GM23248 (cell line): Measurements from ENCODE around the gene AAK1.

Experiments used
- EZH2 ChIP-seq: fragments of 200-600 bp; sonication (generic); IDR thresholded peaks from 2 replicates; pipeline ENCODE4 v1.6.1; 2018; ENCODE audit warnings: antibody characterized with exemption, mild to moderate bottlenecking; ENCODE audit not compliant: insufficient read depth, poor library complexity, severe bottlenecking
- EZH2phosphoT487 ChIP-seq: fragments of 200-600 bp; sonication (generic); IDR thresholded peaks from 2 replicates; pipeline ENCODE4 v1.6.1; 2018; ENCODE audit warnings: antibody characterized with exemption, moderate library complexity, mild to moderate bottlenecking, low read depth; ENCODE audit not compliant: insufficient read depth

GRCh38 chr2:69512446-69512845 lies 131.1 kb downstream of the AAK1 start:
- TF ChIP-seq EZH2 (no peak), EZH2phosphoT487 (no peak)
